ENCODE results near the gene RNF144A. TPM values are rescaled to one million over a fixed set of nuclear protein-coding genes. Genes with fewer than 3 reads are reported as not detected.

Gene RNF144A
- total and polyA plus RNA-seq, 2 experiments from 2014 or later, result 2.8 to 14.7 TPM

DNA sequence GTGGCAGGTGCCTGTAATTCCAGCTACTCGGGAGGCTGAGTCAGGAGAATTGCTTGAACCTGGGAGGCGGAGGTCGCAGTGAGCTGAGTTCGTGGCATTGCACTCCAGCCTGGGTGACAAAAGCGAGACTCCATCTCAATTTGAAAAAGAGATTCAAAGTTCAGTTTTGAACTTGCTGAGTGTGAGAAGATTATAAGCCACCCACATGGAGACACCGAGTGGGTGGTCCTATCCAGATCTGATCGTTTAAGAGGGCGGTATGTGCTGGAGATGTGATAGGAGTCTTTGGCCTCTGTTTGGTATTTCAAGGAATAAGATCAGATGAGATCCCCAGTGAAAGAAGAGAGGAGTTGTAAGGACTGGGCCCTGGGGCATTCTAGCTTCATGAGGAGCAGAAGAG is 25.6 kb downstream of the RNF144A start:
- peaks cover 6% of the 10 kb centered on the region for H3K27me3 Mint-ChIP-seq (ENCODE audit: insufficient read depth, low read depth, poor library complexity)
- Histone ChIP-seq H3K27me3 (ENCODE audit: insufficient read depth) (no peaks in the 10 kb centered on the region), H3K27ac (ENCODE audit: low read depth) (no peak overlapping the region), H2AFZ (no peak overlapping the region), H3K36me3 (ENCODE audit: insufficient read depth) (no peaks in the 10 kb centered on the region), H3K4me1 (ENCODE audit: insufficient read depth) (peaks cover 27% of the 10 kb centered on the region), H3K4me2 (no peak overlapping the region), H3K79me2 (replicated peaks; ENCODE audit: insufficient read depth) (no peaks in the 10 kb centered on the region), H4K20me1 (replicated peaks; ENCODE audit: insufficient read depth) (no peaks in the 10 kb centered on the region), H3K9me2 (ENCODE audit: insufficient read depth) (no peaks in the 10 kb centered on the region), H3K4me3 (no peak overlapping the region), H3F3A (replicated peaks; ENCODE audit: low read depth) (no peaks in the 10 kb centered on the region)
- no peak for ATAC-seq
- no peak overlapping the region for H3K4me3 Mint-ChIP-seq
- H3K4me1 Mint-ChIP-seq, result peaks cover 29% of the 10 kb centered on the region
- no peak overlapping the region for H3K27ac Mint-ChIP-seq
- H3K36me3 Mint-ChIP-seq (ENCODE audit: low read depth), result peaks cover 23% of the 10 kb centered on the region
- no peaks in the 10 kb centered on the region; the same call in 1 of the 3 replicates for H3K9me3 Mint-ChIP-seq
- TF ChIP-seq EZH2phosphoT487 (IDR thresholded peaks at IDR 0.05; ENCODE audit: unreplicated experiment) (no peak), NANOG (IDR thresholded peaks at IDR 0.05; ENCODE audit: borderline replicate concordance) (no peak)
- TF ChIP-seq, protein P1, sequence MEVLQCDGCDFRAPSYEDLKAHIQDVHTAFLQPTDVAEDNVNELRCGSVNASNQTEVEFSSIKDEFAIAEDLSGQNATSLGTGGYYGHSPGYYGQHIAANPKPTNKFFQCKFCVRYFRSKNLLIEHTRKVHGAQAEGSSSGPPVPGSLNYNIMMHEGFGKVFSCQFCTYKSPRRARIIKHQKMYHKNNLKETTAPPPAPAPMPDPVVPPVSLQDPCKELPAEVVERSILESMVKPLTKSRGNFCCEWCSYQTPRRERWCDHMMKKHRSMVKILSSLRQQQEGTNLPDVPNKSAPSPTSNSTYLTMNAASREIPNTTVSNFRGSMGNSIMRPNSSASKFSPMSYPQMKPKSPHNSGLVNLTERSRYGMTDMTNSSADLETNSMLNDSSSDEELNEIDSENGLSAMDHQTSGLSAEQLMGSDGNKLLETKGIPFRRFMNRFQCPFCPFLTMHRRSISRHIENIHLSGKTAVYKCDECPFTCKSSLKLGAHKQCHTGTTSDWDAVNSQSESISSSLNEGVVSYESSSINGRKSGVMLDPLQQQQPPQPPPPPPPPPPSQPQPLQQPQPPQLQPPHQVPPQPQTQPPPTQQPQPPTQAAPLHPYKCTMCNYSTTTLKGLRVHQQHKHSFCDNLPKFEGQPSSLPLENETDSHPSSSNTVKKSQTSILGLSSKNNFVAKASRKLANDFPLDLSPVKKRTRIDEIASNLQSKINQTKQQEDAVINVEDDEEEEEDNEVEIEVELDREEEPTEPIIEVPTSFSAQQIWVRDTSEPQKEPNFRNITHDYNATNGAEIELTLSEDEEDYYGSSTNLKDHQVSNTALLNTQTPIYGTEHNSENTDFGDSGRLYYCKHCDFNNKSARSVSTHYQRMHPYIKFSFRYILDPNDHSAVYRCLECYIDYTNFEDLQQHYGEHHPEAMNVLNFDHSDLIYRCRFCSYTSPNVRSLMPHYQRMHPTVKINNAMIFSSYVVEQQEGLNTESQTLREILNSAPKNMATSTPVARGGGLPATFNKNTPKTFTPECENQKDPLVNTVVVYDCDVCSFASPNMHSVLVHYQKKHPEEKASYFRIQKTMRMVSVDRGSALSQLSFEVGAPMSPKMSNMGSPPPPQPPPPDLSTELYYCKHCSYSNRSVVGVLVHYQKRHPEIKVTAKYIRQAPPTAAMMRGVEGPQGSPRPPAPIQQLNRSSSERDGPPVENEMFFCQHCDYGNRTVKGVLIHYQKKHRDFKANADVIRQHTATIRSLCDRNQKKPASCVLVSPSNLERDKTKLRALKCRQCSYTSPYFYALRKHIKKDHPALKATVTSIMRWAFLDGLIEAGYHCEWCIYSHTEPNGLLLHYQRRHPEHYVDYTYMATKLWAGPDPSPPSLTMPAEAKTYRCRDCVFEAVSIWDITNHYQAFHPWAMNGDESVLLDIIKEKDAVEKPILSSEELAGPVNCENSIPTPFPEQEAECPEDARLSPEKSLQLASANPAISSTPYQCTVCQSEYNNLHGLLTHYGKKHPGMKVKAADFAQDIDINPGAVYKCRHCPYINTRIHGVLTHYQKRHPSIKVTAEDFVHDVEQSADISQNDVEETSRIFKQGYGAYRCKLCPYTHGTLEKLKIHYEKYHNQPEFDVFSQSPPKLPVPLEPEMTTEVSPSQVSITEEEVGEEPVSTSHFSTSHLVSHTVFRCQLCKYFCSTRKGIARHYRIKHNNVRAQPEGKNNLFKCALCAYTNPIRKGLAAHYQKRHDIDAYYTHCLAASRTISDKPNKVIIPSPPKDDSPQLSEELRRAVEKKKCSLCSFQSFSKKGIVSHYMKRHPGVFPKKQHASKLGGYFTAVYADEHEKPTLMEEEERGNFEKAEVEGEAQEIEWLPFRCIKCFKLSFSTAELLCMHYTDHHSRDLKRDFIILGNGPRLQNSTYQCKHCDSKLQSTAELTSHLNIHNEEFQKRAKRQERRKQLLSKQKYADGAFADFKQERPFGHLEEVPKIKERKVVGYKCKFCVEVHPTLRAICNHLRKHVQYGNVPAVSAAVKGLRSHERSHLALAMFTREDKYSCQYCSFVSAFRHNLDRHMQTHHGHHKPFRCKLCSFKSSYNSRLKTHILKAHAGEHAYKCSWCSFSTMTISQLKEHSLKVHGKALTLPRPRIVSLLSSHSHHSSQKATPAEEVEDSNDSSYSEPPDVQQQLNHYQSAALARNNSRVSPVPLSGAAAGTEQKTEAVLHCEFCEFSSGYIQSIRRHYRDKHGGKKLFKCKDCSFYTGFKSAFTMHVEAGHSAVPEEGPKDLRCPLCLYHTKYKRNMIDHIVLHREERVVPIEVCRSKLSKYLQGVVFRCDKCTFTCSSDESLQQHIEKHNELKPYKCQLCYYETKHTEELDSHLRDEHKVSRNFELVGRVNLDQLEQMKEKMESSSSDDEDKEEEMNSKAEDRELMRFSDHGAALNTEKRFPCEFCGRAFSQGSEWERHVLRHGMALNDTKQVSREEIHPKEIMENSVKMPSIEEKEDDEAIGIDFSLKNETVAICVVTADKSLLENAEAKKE (CRISPR knock-in tag; IDR thresholded peaks at IDR 0.05), result no peak
- TF ChIP-seq, protein P2, sequence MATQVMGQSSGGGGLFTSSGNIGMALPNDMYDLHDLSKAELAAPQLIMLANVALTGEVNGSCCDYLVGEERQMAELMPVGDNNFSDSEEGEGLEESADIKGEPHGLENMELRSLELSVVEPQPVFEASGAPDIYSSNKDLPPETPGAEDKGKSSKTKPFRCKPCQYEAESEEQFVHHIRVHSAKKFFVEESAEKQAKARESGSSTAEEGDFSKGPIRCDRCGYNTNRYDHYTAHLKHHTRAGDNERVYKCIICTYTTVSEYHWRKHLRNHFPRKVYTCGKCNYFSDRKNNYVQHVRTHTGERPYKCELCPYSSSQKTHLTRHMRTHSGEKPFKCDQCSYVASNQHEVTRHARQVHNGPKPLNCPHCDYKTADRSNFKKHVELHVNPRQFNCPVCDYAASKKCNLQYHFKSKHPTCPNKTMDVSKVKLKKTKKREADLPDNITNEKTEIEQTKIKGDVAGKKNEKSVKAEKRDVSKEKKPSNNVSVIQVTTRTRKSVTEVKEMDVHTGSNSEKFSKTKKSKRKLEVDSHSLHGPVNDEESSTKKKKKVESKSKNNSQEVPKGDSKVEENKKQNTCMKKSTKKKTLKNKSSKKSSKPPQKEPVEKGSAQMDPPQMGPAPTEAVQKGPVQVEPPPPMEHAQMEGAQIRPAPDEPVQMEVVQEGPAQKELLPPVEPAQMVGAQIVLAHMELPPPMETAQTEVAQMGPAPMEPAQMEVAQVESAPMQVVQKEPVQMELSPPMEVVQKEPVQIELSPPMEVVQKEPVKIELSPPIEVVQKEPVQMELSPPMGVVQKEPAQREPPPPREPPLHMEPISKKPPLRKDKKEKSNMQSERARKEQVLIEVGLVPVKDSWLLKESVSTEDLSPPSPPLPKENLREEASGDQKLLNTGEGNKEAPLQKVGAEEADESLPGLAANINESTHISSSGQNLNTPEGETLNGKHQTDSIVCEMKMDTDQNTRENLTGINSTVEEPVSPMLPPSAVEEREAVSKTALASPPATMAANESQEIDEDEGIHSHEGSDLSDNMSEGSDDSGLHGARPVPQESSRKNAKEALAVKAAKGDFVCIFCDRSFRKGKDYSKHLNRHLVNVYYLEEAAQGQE (IDR thresholded peaks at IDR 0.05; ENCODE audit: unreplicated experiment), result no peak
- DNase-seq (ENCODE audit: low spot score), result no peak
